CD14-positive monocyte (primary cell): ENCODE data around the gene SVIL. TPM values are rescaled to one million over a fixed set of nuclear protein-coding genes. Genes with fewer than 3 reads are reported as not detected.

Experiments used
- DNase-seq, 3 donors: peaks; one replicate each; pipeline ENCODE4 v3.0.0-alpha.2; 2011 to 2022
- H2AFZ ChIP-seq: 2 replicates; pipeline ENCODE4 v1.6.0; 2012; ENCODE audit warnings: mild to moderate bottlenecking, low read depth, low read length, inconsistent platforms; ENCODE audit not compliant: insufficient read depth, poor library complexity, severe bottlenecking
- H3K27ac ChIP-seq, 2 donors: 1 replicate in 1 of 2; 2 replicates in 1 of 2; pipeline ENCODE4 v1.5.1; 2012 to 2013; ENCODE audit warnings: low read length in 2 of 2, control low read depth in 1 of 2, inconsistent platforms in 1 of 2, low read depth in 1 of 2, mild to moderate bottlenecking in 1 of 2
- H3K27me3 ChIP-seq, 2 donors: one replicate each; pipeline versions ENCODE4 v1.6.0 to v1.6.1; 2011 to 2013; ENCODE audit warnings: low read length in 2 of 2; ENCODE audit not compliant: control insufficient read depth in 2 of 2, insufficient read depth in 2 of 2
- H3K36me3 ChIP-seq, 2 donors: replicated peaks in 1 of 2; 1 replicate in 1 of 2; 2 replicates in 1 of 2; pipeline versions ENCODE4 v1.5.1 to v1.6.1; 2012 to 2013; ENCODE audit warnings: low read length in 2 of 2, control low read depth in 1 of 2, inconsistent platforms in 1 of 2, mild to moderate bottlenecking in 1 of 2; ENCODE audit not compliant: insufficient read depth in 2 of 2, control insufficient read depth in 1 of 2
- H3K4me1 ChIP-seq, 2 donors: 1 replicate in 1 of 2; 2 replicates in 1 of 2; pipeline versions ENCODE4 v1.5.1 to v1.6.1; 2012 to 2013; ENCODE audit warnings: low read length in 2 of 2, control low read depth in 1 of 2, inconsistent platforms in 1 of 2, mild to moderate bottlenecking in 1 of 2, moderate library complexity in 1 of 2; ENCODE audit not compliant: insufficient read depth in 2 of 2, control insufficient read depth in 1 of 2
- H3K4me2 ChIP-seq: replicated peaks from 2 replicates; pipeline ENCODE3; 2012; ENCODE audit warnings: low read length, moderate library complexity, mild to moderate bottlenecking; ENCODE audit not compliant: poor library complexity, severe bottlenecking; ENCODE audit errors: extremely low read depth
- H3K4me3 ChIP-seq, 3 experiments: fragments of 200-600 bp in 1 of 3; sonication (generic) in 1 of 3; replicated peaks in 1 of 3; 1 replicate in 2 of 3; 2 replicates in 1 of 3; pipeline ENCODE4 v1.5.1; 2011 to 2013; ENCODE audit warnings: low read length in 3 of 3, mild to moderate bottlenecking in 3 of 3, control low read depth in 2 of 3, low read depth in 2 of 3, inconsistent platforms in 1 of 3, moderate library complexity in 1 of 3
- H3K79me2 ChIP-seq: 2 replicates; pipeline ENCODE4 v1.6.0; 2012; ENCODE audit warnings: mild to moderate bottlenecking, control low read depth, inconsistent platforms, low read length, moderate library complexity; ENCODE audit not compliant: insufficient read depth
- H3K9ac ChIP-seq: 2 replicates; pipeline ENCODE4 v1.6.0; 2017; ENCODE audit warnings: low read length, mild to moderate bottlenecking; ENCODE audit not compliant: insufficient read depth, poor library complexity, severe bottlenecking
- H3K9me3 ChIP-seq, 2 donors: replicated peaks in 1 of 2; 1 replicate in 1 of 2; 2 replicates in 1 of 2; pipeline versions ENCODE4 v1.5.1 to v1.6.1; 2012 to 2013; ENCODE audit warnings: low read length in 2 of 2, control low read depth in 1 of 2; ENCODE audit not compliant: control insufficient read depth in 1 of 2, insufficient read depth in 1 of 2
- H4K20me1 ChIP-seq: 2 replicates; pipeline ENCODE4 v1.6.0; 2012; ENCODE audit warnings: mild to moderate bottlenecking, low read length, control low read depth, moderate library complexity; ENCODE audit not compliant: insufficient read depth
- H3K27ac Mint-ChIP-seq, 7 donors: one replicate each; pipeline ENCODE4 v1.8.0; 2020; ENCODE audit warnings: mild to moderate bottlenecking in 7 of 7, mixed read lengths in 7 of 7, moderate library complexity in 6 of 7, inconsistent platforms in 2 of 7
- H3K27me3 Mint-ChIP-seq, 3 donors: one replicate each; pipeline ENCODE4 v1.8.0; 2021 to 2022; ENCODE audit warnings: low read depth in 3 of 3, mild to moderate bottlenecking in 3 of 3, mixed read lengths in 3 of 3, moderate library complexity in 3 of 3, inconsistent platforms in 1 of 3
- H3K36me3 Mint-ChIP-seq, 2 donors: one replicate each; pipeline ENCODE4 v1.8.0; 2020; ENCODE audit warnings: mixed read lengths in 2 of 2, inconsistent platforms in 1 of 2, mild to moderate bottlenecking in 1 of 2
- H3K4me1 Mint-ChIP-seq: one replicate; pipeline ENCODE4 v1.8.0; 2020; ENCODE audit warnings: mild to moderate bottlenecking, mixed read lengths
- H3K4me3 Mint-ChIP-seq, 2 donors: one replicate each; pipeline ENCODE4 v1.8.0; 2020; ENCODE audit warnings: mild to moderate bottlenecking in 2 of 2, mixed read lengths in 2 of 2, moderate library complexity in 1 of 2
- H3K9me3 Mint-ChIP-seq, 7 donors: one replicate each; pipeline ENCODE4 v1.8.0; 2020 to 2022; ENCODE audit warnings: mixed read lengths in 7 of 7, mild to moderate bottlenecking in 6 of 7, moderate library complexity in 6 of 7, inconsistent platforms in 2 of 7
- CTCF ChIP-seq: fragments of 200-600 bp; IDR thresholded peaks from one replicate; pipeline ENCODE4 v1.8.0; 2022; ENCODE audit warnings: antibody characterized with exemption, mild to moderate bottlenecking
- WGBS: methylation state at CpG from one replicate; pipeline ENCODE4 v1.1.5; 2013; ENCODE audit warnings: missing lambda C conversion rate; ENCODE audit not compliant: insufficient coverage; 5-methylcytosine and 5-hydroxymethylcytosine counted together
- intact Hi-C, 2 donors: fragments of 100-400 bp; cut with micrococcal nuclease; formaldehyde crosslinking; loops; one replicate each; pipeline versions ENCODE4 v1.15.0 to v1.15.1; 2023
- polyA plus RNA-seq, 3 donors: library from polyadenylated mRNA; depleted of rRNA in 1 of 3; unstranded in 2 of 3; stranded (reverse) in 1 of 3; fragments of 300-500 nt in 2 of 3; fragments of >200 nt in 1 of 3; fragmentation: Illumina TruSeq in 2 of 3; gene quantifications; 1 replicate in 2 of 3; 2 replicates in 1 of 3; pipeline ENCODE4 v1.2.3, GENCODE V29; 2012 to 2021

SVIL gene
- polyA plus RNA-seq, 3 donors, result 2.1 to 14.3 (median 5.8) TPM

GRCh38 chr10:29595146-29595545 is 39.6 kb downstream of the SVIL start:
- TF ChIP-seq CTCF, result no peak
- Histone ChIP-seq H3K4me2 (no peak overlapping the region), H3K4me1 (peaks cover 4 to 6% of the 10 kb centered on the region in 2 donors), H3K9me3 (no peaks in the 10 kb centered on the region), H3K9ac (no peak overlapping the region), H3K4me3 (no peak overlapping the region), H3K27me3 (no peaks in the 10 kb centered on the region), H3K79me2 (no peaks in the 10 kb centered on the region), H3K27ac (no peak overlapping the region), H3K36me3 (peaks cover 0 to 20% of the 10 kb centered on the region in 2 donors), H2AFZ (no peak overlapping the region), H4K20me1 (peaks cover 4% of the 10 kb centered on the region)
- WGBS, result 100% methylated on average over 6 of the region's 8 CpGs
- no peaks in the 10 kb centered on the region for H3K27me3 Mint-ChIP-seq
- H3K36me3 Mint-ChIP-seq, result peaks cover 9 to 24% of the 10 kb centered on the region in 2 donors
- intact Hi-C loops, result no loop called here
- H3K9me3 Mint-ChIP-seq, result no peaks in the 10 kb centered on the region
- H3K4me1 Mint-ChIP-seq, result peaks cover 9% of the 10 kb centered on the region
- no peak for DNase-seq
- H3K4me3 Mint-ChIP-seq, result no peak overlapping the region
- H3K27ac Mint-ChIP-seq, result peak overlapping the region in 2 of 7 donors; percentile 46 to 82

- H4K20me1 ChIP-seq, result peaks cover 20% of the 10 kb centered on the region
- H3K9ac ChIP-seq, result no peak overlapping the region
- Mint-ChIP-seq H3K4me3 (no peak overlapping the region), H3K36me3 (peaks cover 6 to 11% of the 10 kb centered on the region in 2 donors), H3K4me1 (peaks cover 39% of the 10 kb centered on the region), H3K27me3 (peaks cover 0 to 2% (median 0%) of the 10 kb centered on the region in 3 donors), H3K9me3 (peaks cover 0 to 3% (median 0%) of the 10 kb centered on the region in 7 donors), H3K27ac (peak overlapping the region in 1 of 7 donors; percentile 42)
- 96% methylated on average over 4 of the region's 4 CpGs for WGBS
- no peak for DNase-seq
- H3K79me2 ChIP-seq, result no peaks in the 10 kb centered on the region
- no peaks in the 10 kb centered on the region for H3K9me3 ChIP-seq
- H3K4me2 ChIP-seq, result no peak overlapping the region
- no peak overlapping the region for H3K4me3 ChIP-seq
- H3K27me3 ChIP-seq, result no peaks in the 10 kb centered on the region
- intact Hi-C loops, result loop anchor here in 1 of 2 donors (5.0 kb wide), 1 partner anchor 39 kb away; no protein-coding TSS in a partner anchor
- peaks cover 28 to 31% of the 10 kb centered on the region in 2 donors for H3K4me1 ChIP-seq
- no peak overlapping the region for H2AFZ ChIP-seq
- H3K27ac ChIP-seq, result no peak overlapping the region
- no peak for TF ChIP-seq CTCF
- H3K36me3 ChIP-seq, result peaks cover 0 to 12% of the 10 kb centered on the region in 2 donors
Measured at GRCh38 chr10:29591651-29591968, 43.2 kb downstream of the SVIL start.
